DND-41 (cell line): Measurements from ENCODE around the gene FBXO39.

ENCODE experiments used
- ATAC-seq: fragments of 200-7000 bp; cut with Tn5 transposase; 3 replicates; pipeline ENCODE4 v1.9.1; 2021; ENCODE audit warnings: low read depth; ENCODE audit not compliant: insufficient read depth
- DNase-seq: peaks from one replicate; pipeline ENCODE4 v3.0.0-alpha.2; 2020
- H2AFZ ChIP-seq: 2 replicates; pipeline ENCODE4 v1.6.0; 2012; ENCODE audit warnings: low read depth, low read length
- H3K27ac ChIP-seq: 2 replicates; pipeline ENCODE4 v1.5.1; 2012; ENCODE audit warnings: low read length, inconsistent platforms
- H3K27me3 ChIP-seq: fragments of 200-600 bp; sonication (generic); 2 replicates; pipeline ENCODE4 v1.6.0; 2012; ENCODE audit warnings: low read length, mild to moderate bottlenecking, inconsistent platforms; ENCODE audit not compliant: insufficient read depth, poor library complexity
- H3K36me3 ChIP-seq: 2 replicates; pipeline ENCODE4 v1.5.1; 2012; ENCODE audit warnings: low read length, inconsistent platforms; ENCODE audit not compliant: insufficient read depth
- H3K4me1 ChIP-seq: 2 replicates; pipeline ENCODE4 v1.5.1; 2012; ENCODE audit warnings: mild to moderate bottlenecking, low read length; ENCODE audit not compliant: insufficient read depth
- H3K4me2 ChIP-seq: 2 replicates; pipeline ENCODE4 v1.6.0; 2012; ENCODE audit warnings: mild to moderate bottlenecking, moderate library complexity, low read length, inconsistent platforms; ENCODE audit not compliant: insufficient read depth
- H3K4me3 ChIP-seq, 2 experiments: fragments of 200-600 bp in 1 of 2; shearing (Covaris generic) in 1 of 2; 2 replicates each; pipeline ENCODE4 v1.5.1; 2012 to 2016; ENCODE audit warnings: inconsistent platforms in 2 of 2, low read length in 2 of 2, mild to moderate bottlenecking in 2 of 2, low read depth in 1 of 2, moderate library complexity in 1 of 2
- H3K79me2 ChIP-seq: 2 replicates; pipeline ENCODE4 v1.6.0; 2012; ENCODE audit warnings: low read length, inconsistent platforms; ENCODE audit not compliant: insufficient read depth
- H3K9ac ChIP-seq: 2 replicates; pipeline ENCODE4 v1.6.0; 2012; ENCODE audit warnings: low read depth, mild to moderate bottlenecking, inconsistent platforms, low read length, moderate library complexity
- H3K9me3 ChIP-seq: 2 replicates; pipeline ENCODE4 v1.5.1; 2012; ENCODE audit warnings: low read length, moderate library complexity, mild to moderate bottlenecking, inconsistent platforms; ENCODE audit not compliant: insufficient read depth, severe bottlenecking
- H4K20me1 ChIP-seq: 2 replicates; pipeline ENCODE4 v1.6.0; 2012; ENCODE audit warnings: low read length; ENCODE audit not compliant: insufficient read depth
- EZH2 ChIP-seq: IDR thresholded peaks from 3 replicates; pipeline ENCODE4 v1.6.1; 2012; ENCODE audit warnings: borderline replicate concordance, low read depth, mild to moderate bottlenecking, moderate library complexity, low read length, inconsistent platforms; ENCODE audit not compliant: severe bottlenecking
- TF ChIP-seq, protein P1 (sequence below): IDR thresholded peaks from 2 replicates; pipeline ENCODE4 v1.5.1; 2012; ENCODE audit warnings: borderline replicate concordance, low read length, moderate library complexity, mild to moderate bottlenecking; ENCODE audit not compliant: poor library complexity, severe bottlenecking; ENCODE audit errors: extremely low read depth

FBXO39 gene

DNA sequence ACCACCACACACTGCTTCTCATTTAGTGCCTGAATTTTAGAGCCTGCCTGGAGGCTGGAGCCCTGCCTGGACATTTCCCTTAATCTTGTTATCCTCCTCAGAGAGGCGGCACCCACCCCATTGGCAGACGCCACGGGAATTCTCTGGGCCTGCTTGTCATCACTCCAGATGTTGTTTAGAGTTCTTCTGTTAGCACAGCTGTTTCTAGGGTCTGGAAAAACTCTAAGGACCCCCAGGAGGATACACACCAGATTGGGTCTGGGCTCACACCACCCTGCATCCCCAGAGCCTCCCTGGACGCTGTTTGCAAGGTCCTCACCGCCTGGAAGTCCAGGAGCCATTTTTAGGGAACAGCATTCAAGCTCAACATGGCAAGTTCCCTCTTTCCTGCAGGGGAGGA lies 20.7 kb upstream of the FBXO39 start:
- H3K4me1 ChIP-seq = peaks cover 60% of the 10 kb centered on the region
- DNase-seq (no peak), ATAC-seq (no peak)
- H3K79me2 ChIP-seq = peaks cover 12% of the 10 kb centered on the region
- H3K27me3 ChIP-seq = no peaks in the 10 kb centered on the region
- peak overlapping the region; percentile 89 for H2AFZ ChIP-seq
- no peaks in the 10 kb centered on the region for H3K9me3 ChIP-seq
- H3K4me3 ChIP-seq = peak overlapping the region in 1 of 2 experiments; percentile 75; a peak in 2 of 4 replicates
- TF ChIP-seq, protein P1, sequence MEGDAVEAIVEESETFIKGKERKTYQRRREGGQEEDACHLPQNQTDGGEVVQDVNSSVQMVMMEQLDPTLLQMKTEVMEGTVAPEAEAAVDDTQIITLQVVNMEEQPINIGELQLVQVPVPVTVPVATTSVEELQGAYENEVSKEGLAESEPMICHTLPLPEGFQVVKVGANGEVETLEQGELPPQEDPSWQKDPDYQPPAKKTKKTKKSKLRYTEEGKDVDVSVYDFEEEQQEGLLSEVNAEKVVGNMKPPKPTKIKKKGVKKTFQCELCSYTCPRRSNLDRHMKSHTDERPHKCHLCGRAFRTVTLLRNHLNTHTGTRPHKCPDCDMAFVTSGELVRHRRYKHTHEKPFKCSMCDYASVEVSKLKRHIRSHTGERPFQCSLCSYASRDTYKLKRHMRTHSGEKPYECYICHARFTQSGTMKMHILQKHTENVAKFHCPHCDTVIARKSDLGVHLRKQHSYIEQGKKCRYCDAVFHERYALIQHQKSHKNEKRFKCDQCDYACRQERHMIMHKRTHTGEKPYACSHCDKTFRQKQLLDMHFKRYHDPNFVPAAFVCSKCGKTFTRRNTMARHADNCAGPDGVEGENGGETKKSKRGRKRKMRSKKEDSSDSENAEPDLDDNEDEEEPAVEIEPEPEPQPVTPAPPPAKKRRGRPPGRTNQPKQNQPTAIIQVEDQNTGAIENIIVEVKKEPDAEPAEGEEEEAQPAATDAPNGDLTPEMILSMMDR = no peak
- no peak for TF ChIP-seq EZH2
- H3K9ac ChIP-seq = peak overlapping the region; percentile 65
- peak overlapping the region; percentile 94 for H3K4me2 ChIP-seq
- H3K36me3 ChIP-seq = peaks cover 22% of the 10 kb centered on the region
- H3K27ac ChIP-seq = peak overlapping the region; percentile 83
- no peaks in the 10 kb centered on the region for H4K20me1 ChIP-seq

DNA sequence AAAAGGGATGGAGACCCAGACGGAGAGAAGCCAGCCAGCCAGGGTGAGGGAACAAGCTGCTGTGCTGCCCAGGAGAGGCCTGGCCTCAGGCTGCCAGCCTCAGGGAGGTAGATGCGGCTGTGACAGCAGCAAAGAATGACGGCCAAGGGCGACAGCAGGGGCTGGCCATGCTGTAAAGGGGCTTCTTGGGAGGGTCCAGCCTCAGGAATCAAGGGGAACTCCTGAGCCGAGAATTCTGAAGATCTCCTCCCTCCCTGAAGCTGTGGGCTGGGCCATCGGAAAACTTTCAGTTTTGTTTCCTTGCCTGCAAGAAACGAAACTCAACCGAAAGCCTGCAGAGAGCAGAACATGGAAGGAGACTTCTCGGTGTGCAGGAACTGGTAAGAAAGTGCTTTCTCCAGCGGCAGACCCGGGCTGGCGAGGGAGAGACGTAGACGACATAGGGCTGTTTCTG lies 20.3 kb upstream of the FBXO39 start, which contains the start of gene XAF1:
TSS of gene XAF1 (plus strand) at position 316 of the 454 bp plus-strand sequence. CDS start at position 349, 33 bp downstream.
- TF ChIP-seq, protein P1 = no peak
- TF ChIP-seq EZH2 = no peak
- no peaks in the 10 kb centered on the region for H3K27me3 ChIP-seq
- no peaks in the 10 kb centered on the region for H4K20me1 ChIP-seq
- no peaks in the 10 kb centered on the region for H3K9me3 ChIP-seq
- H3K36me3 ChIP-seq = peaks cover 26% of the 10 kb centered on the region
- peak within 1 kb of the TSS; percentile 83 for H3K27ac ChIP-seq
- H3K4me1 ChIP-seq = peaks cover 60% of the 10 kb centered on the region
- peaks cover 12% of the 10 kb centered on the region for H3K79me2 ChIP-seq
- peak; percentile 78 for DNase-seq
- peak within 1 kb of the TSS; percentile 94 for H3K4me2 ChIP-seq
- H3K4me3 ChIP-seq = peak within 1 kb of the TSS; percentile 53 to 75
- H2AFZ ChIP-seq = peak within 1 kb of the TSS; percentile 89
- peak; percentile 76 for ATAC-seq
- peak within 1 kb of the TSS; percentile 65 for H3K9ac ChIP-seq

DNA sequence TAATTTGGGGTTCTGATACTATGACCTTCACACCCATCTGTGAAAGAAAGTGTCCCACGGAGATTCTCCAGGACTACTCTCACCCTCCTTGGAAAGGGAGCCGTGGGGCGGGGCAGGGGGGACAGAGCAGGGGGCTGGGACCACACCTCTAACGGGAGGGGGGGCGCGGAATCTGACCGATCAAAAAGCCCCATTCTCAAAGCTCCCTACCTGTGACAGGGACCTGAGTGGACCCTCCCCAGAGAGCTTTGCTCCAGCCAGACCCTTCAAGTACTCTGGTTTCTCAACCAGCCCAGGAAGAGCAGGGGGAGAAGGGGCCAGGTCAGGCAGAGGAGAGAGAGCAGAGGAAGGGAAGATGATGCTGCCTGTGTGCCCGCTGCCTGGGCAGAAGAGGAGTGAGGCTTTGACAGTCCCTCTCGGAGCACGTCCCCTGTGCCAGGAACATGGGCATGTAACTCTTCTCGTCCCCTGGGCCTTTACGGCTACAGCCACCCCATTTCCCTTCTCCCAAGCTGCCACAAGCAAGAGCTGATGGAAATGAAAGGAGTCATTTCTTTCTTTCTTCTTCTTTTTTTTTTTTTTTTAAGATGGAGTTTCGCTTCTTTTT lies 19.5 kb upstream of the FBXO39 start:
- ATAC-seq (peak; percentile 39), DNase-seq (peak; percentile 33)
- peaks cover 32% of the 10 kb centered on the region for H3K36me3 ChIP-seq
- H3K9ac ChIP-seq = peak overlapping the region; percentile 65
- H3K9me3 ChIP-seq = no peaks in the 10 kb centered on the region
- H2AFZ ChIP-seq = peak overlapping the region; percentile 89
- H3K4me1 ChIP-seq = peaks cover 60% of the 10 kb centered on the region
- peak overlapping the region; percentile 94 for H3K4me2 ChIP-seq
- TF ChIP-seq, protein P1 = no peak
- no peak for TF ChIP-seq EZH2
- peaks cover 12% of the 10 kb centered on the region for H3K79me2 ChIP-seq
- no peaks in the 10 kb centered on the region for H3K27me3 ChIP-seq
- peak overlapping the region; percentile 53 to 75 for H3K4me3 ChIP-seq
- no peaks in the 10 kb centered on the region for H4K20me1 ChIP-seq
- H3K27ac ChIP-seq = peak overlapping the region; percentile 83
